ENCODE measurements around the gene CLDN2. TPM values are rescaled to one million over a fixed set of nuclear protein-coding genes. Genes with fewer than 3 reads are reported as not detected.
"Not testable (repeated sequence)": the region's sequence is repeated elsewhere in the genome, so short reads cannot be mapped to it uniquely, and the experiment has no call there.

Gene CLDN2, protein sequence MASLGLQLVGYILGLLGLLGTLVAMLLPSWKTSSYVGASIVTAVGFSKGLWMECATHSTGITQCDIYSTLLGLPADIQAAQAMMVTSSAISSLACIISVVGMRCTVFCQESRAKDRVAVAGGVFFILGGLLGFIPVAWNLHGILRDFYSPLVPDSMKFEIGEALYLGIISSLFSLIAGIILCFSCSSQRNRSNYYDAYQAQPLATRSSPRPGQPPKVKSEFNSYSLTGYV
- not detected for total RNA-seq

DNA sequence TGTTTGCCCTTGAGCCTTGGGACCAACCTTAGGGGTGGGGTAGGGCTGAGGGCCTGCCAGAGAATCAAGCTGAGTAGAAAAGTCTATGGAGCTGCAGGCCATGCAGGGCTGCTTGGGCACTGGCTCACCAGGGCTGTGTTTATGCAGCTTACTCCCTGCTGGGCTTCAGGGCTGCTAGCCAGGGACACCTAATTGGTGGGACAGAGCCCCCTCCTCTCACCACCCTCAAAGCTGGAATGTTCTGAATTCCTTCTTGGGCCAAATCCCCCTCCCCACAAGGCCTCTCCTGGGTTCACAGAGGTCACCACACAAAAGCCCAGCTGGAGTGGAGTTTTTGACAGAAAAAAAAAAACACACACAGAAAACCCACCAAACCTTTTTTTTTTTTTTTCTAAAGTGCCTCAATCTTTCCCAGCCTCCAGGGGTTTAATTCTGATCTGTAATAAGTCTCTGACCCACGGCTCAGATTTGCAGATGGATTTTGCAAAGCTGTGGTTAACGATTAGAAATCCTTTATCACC lies at the start of gene CLDN2:
Gene CLDN2, plus strand, starts transcription at position 471 of the 521 bp plus-strand sequence. CDS start 7,827 bp downstream, outside the sequence.
- ChIA-PET CTCF (no interaction called here), POLR2A (no interaction called here)

DNA sequence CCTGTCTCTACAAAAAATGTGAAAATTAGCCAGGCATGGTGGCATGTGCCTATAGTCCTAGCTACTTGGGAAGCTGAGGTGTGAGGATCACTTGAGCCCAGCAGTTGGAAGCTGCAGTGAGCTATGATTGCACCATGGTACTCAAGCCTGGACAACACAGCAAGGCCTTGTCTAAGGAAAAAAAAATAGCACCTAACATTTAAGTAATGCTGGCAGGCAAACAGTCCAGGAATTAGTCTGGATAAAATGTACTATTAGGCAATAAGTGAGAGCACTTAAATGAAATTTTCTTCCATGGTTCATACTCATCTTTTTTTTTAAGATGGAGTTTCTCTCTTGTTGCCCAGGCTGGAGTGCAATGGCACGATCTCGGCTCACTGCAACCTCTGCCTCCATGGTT lies 47.4 kb upstream of the CLDN2 start:
- CTCF ChIA-PET, POLR2A ChIA-PET: not testable (repeated sequence)

DNA sequence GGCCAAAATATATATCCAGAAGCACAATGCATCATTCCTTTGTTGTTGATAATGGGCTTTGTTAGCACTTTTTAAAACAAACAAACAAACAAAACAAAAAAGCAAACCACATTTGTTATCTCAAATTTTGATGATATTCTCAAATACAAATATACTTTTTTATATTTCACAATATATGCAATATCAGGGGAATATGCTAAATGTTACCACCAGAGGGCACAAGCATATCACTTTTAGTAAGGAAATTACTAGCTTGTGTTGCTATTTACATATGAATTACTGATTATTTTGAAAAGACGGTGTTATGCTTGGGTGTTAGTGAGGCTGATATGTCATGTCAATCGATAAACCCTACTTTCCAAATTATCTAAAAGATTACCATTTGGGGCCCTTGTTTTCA lies 46.1 kb upstream of the CLDN2 start:
- POLR2A ChIA-PET, result no interaction called here

DNA sequence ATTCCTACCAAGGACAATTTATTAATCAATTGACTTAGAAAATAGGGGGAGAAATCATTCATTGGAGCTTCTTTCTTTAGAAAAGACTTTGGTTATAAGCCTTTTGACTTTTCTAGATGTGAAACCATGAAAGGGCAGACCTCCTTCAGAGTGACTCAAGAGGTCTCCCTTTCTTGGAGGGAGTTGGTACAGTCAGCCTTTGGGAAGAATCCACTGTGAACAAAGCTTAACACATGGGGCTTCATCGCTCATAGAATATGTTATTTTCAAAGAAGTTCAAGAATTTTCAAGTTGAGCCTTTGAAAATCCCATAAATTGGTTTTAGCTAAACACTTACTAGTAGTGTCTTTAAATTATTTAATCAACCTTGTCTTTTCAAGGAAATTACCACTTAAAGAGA lies 45.1 kb upstream of the CLDN2 start:
- ChIA-PET CTCF (no interaction called here), POLR2A (no interaction called here)

More for the DNA sequence above, 46.1 kb upstream of the CLDN2 start:
- CTCF ChIA-PET, result no interaction called here

DNA sequence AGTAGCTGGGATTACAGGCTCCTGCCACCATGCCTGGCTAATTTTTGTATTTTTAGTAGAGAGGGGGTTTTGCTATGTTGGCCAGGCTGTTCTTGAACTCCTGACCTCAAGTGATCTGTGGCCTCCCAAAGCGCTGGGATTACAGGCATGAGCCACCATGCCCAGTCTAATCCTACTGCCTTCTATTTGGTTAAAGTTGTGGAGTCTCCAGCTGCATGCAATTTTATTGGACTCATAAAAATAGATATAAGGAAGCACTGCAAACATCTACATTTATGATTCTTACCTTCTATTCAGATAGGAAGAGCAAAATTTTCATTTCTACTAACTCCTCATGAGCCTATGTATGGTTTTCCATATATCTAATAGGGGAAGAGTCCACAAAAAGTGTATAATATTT lies 30.7 kb upstream of the CLDN2 start:
- POLR2A ChIA-PET, result no interaction called here
- CTCF ChIA-PET, result no interaction called here

DNA sequence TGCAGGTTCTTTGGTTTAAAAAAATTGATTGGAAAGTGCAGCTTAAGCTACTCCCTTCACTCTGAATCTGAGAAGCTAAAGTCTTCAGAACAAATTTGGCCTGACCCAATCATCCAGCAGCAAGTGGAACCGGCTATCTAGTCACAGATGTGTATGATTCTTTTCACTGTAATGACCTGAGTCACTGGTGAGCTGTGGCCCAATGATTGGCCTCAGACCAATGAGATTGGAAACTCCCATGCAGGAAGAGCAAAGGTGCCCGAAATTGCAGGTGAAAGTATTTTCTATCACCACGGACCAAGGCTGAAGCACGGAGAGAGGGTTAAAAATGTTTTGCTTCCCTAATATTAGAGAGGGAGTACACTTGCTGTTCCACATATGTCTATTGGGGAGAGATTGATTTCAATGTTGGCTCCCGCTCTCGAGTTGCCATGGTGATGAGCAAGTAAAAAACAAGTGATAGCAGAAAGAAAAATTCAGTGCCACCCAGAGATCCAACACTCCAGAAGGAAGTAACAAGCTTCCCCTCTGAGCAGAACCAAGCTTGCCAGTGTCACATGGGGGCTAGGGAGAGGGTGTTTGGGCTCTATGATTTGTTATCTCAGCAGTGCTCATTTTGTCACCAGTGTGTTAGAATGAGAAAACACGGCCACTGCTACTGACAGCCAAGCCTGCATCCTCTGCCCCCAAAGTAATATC lies 28.3 kb upstream of the CLDN2 start:
- ChIA-PET POLR2A (no interaction called here), CTCF (no interaction called here)

DNA sequence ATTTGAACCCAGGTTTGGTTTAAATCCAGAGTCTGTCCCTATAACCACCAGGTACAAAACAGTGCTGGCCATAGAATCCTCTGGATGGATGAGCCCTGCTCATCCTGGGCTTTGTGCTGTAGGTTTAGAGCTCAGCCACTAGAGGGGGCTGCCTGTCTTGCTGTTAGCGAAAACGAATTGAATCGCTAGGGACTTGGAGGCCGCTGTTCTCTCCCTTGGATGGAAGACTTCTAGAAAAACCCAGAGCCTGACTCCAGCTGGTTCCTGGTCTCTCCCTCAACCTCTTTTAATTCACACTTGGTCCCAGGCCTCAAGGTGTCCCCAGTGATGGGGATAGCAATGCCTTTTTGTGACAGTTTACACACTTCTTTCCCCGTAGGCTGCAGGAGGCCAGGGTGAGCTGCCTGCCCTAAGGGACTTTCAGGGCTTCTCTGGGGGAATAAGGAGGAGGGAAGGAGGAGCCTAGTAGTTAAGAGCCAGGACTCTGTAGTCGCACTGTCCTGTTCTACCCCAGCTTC lies 25.8 kb upstream of the CLDN2 start:
- POLR2A ChIA-PET, result no interaction called here
- CTCF ChIA-PET, result interaction anchor here (1.0 kb wide), 1 partner anchor 23 kb away, joined by 3 read pairs; no protein-coding TSS in a partner anchor

DNA sequence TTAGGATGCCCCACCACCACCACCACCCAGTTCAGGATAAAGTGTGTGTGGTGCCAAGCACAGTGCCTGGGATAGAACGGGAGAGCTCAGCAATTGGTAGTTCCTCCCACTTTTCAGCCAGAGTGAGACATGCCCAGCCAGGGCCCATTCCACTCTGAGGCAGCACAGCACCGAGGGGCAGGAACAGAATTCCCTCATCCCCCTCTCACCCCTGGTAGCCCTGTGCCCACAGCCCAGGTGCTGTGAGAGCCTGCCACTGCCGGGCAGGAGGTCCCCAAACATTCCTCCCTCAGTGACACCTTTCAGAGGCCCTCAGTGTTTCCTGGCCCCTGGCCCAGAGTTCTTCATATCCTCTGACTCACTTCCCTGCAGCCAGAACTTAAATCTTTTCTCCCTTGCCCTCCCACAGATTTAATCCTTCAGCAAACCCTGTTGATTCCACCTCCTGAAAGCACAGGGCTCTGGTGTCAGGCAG lies 25.2 kb upstream of the CLDN2 start:
- ChIA-PET POLR2A (no interaction called here), CTCF (interaction anchor here (1.0 kb wide), 1 partner anchor 24 kb away, joined by 3 read pairs; no protein-coding TSS in a partner anchor)

DNA sequence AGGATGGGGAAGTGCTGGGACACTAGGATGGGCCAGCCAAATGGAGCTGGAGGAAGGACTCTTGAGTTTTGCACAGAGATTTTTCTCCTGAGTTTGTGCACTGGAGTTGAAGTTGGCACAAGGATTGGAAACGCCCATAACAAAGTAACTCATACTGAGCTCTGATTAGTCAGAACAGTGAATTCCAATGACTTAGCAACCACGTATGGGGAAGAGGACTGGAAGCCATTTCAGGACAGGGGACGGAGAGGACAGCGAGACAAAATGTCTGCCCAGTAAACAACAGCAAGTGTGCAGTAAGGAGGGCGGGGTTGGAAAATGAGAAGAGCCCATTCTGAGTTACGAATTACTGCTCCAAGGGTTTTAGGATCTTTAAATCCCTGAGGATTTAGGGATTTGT lies 22.9 kb upstream of the CLDN2 start:
- ChIA-PET CTCF (no interaction called here), POLR2A (no interaction called here)

DNA sequence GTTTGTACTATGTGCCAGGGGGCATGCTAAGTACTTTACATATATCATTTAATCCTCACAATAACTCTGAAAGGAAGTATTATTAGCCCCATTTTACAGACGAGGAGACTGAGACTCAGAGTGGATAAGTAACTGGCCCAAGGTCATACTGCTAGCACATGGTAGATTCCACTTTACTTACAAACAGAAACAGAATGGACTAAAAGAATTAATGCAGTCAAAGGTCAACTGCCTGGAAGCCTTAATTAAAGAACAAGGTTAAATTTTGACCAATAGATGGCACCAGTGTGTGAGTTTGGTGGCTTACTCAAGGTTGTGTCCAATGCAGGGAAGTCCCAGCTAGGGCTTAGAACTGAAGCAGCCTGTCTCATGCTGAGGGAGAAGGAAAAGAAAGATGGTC lies 21.7 kb upstream of the CLDN2 start:
- POLR2A ChIA-PET, result no interaction called here
- CTCF ChIA-PET, result no interaction called here

DNA sequence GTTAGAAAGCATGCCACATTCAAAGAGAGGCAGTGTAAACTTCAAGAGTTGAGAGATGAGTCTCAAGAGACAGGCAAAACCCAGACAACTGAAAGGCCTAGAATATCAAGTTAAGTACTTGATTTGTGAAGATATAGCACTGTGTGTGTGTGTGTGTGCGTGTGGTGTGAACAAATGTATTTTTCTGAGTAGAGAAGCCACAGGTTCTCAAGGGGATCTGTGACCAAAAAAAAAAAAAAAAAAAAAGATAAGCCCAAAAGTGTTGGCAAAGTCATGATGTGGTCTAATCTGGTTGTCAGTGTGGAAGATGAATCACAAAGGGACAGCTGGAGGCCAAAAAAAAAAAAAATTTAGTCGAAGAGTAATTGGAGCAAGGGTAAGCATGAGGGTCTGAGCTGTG lies 20.9 kb upstream of the CLDN2 start:
- CTCF ChIA-PET, result interaction anchor here (0.6 to 0.7 kb wide), 2 partner anchors 639 to 651 kb away, joined by 3 read pairs; no protein-coding TSS in a partner anchor
- POLR2A ChIA-PET, result no interaction called here

DNA sequence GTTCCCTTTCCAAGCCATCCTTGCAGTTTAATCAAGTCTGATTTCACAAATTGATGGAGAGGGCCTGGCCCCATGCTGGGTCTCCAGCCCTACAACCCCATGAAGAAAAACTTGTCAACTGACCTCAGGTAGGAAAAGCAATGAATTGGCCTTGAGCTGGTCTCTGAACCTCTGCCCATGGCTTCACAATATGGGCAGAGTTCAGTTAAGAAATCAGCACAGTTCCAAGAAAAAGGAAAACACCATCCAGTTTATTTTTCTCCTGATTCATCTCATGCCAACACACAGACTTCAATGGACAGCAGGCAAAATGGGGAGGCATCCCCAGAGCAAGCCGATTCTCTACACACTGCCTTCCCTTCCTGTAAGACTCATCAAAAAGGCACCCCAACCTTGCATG lies 20.4 kb upstream of the CLDN2 start:
- ChIA-PET POLR2A (no interaction called here), CTCF (interaction anchor here (0.7 kb wide), 1 partner anchor 639 kb away, joined by 3 read pairs; no protein-coding TSS in a partner anchor)

DNA sequence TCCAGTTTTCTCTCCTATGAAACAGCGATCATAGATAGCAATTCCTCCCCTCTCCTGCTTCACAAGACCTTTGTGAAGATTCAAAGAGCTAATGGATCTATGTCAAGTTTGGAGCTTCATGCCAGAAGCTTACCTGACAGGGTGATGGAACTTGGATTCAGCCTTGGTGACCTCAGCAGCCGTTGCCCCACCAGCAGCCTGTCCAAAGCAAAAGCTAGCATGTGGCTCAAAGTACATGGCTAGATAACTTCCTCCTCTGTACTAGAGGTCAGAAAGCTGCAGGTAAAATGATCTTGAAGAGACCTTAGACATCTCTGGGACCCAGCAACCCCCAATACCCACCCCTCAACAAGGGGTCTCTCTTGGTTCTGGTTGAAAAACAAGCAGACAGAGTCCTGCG lies 18.9 kb upstream of the CLDN2 start:
- ChIA-PET CTCF (no interaction called here), POLR2A (no interaction called here)

DNA sequence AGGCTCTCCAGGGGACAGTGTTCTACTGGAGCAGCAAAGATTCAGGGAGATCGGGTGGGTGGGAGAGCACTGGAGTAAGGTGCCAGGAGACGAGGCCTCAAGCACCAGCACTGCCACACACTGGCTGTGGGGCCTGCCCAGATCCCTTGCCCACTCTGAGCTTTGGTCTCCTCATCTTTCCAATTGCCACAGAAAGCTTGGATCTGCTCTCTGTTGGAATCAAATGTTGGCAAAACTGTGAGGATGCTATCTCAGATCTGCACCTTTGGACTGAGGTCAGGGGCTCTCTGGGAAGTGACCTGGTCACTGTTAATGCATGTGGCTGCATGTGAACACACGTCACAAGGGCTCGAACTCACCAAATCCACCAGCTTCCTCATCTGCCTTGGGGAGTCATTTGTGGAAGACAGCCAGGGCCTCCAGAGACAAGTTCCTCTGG lies 18.4 kb upstream of the CLDN2 start:
- ChIA-PET POLR2A (no interaction called here), CTCF (no interaction called here)

DNA sequence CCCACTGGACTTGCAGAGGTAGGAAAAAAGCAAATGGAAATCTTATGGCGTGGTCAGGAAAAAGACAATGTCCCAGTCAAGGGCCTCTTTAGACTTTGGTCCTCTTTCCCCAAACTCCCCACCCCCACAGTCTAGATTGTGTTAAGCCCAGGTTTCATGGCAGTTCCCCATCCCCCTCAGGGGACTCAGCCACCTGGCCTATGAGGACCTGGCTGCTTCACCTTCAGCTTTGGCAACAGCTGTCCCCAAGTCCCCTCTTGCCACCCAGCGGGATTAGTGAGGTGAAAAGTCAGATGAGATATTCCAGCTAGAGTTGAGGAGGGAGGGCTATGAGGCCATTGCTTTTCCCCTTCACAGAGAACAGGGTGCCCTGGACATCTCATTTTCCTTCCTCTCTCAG lies 17.5 kb upstream of the CLDN2 start:
- CTCF ChIA-PET, result no interaction called here
- POLR2A ChIA-PET, result no interaction called here

DNA sequence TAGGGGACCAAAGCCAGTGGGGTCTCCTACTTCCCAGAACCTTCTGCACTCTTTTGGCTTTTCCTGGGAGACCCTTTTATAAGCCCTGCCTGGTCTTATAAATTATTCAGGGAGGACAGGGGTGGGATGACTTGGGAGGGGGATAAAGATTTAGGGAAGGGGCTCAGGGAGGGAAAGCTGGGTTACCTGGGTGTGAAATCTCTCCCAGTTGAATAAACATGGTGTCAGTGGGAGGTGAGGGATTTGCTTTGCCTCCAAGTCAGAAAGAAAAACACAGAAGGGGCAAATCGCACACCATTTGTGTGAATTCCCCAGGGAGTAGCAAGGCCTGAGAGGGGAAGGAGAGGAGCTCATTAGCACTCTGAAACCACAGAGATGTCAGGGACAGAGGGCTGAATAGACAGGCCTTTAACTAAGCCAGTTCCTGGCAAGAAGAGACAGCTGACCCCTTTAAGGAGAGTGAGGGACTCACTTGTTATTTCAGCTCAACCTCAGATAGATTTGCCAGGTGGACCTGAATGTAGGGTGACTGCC lies 16.8 kb upstream of the CLDN2 start, which contains the start of gene RIPPLY1:
Gene RIPPLY1, minus strand, starts transcription at position 51 of the 534 bp plus-strand sequence. CDS start 54 bp downstream, outside the sequence.
- ChIA-PET CTCF (no interaction called here), POLR2A (no interaction called here)

DNA sequence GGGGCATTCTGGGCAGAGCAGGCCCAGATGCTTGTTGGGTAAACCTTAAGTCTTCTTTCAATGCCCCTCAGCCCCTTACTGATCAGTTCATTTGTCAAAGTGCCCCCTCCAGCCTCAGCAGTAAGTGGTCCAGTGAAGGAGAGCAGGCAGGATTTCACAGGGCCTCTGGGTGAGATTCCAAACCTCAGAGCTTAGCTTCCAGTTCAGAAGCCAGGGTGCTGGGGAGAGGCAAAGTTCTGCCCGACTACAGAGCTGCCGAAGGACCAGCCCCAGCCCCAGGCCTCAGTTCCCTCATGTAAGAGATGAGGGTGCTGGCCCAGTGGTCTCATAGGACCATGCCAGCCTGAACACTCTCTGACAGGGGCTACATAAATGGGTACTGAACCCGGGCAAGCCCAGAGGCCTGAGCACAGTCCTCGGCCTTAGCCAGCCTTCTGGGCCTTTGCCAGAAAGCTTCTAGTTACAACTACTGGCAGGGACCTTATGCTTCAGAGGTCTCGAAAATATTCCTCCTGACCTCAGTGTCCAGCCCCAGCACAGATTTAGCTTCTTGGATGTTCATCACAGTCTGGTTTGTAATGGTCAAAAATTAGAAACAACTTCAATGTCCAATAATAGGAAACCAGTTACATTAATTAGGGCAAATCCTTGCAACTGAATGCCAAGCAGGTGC lies 16.2 kb upstream of the CLDN2 start:
- CTCF ChIA-PET, result no interaction called here
- POLR2A ChIA-PET, result no interaction called here

DNA sequence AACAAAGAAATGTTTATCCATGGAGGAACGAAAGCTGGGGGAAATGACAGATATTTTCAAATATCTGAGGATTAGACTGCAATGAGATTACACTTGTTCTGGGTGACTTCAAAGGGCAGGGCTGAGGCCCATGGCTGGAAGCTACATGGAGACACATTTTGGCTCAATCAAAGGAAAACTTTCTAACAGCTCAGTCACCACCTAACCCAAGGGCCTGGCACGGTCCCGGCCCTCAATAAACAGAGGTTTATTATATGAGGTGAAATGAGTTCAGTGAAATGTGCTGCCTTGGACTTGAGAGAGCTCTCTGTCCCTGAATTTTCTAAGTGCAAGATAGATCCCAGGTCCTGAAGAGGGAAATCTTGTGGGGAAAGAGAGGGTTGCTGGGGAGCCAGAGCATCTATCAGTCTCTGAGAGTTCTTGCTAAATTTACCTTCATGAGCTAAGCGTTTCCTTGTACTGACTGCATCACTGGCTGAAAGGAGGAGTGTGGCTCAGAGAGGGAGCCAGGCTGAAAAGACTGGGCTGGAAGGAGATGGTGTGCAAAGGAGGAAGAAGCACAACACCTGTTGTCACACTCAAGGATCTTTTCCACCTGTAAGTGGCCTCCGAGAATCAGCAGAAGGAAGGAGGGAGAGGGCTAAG lies 15.0 kb upstream of the CLDN2 start:
- POLR2A ChIA-PET, result no interaction called here
- CTCF ChIA-PET, result no interaction called here

DNA sequence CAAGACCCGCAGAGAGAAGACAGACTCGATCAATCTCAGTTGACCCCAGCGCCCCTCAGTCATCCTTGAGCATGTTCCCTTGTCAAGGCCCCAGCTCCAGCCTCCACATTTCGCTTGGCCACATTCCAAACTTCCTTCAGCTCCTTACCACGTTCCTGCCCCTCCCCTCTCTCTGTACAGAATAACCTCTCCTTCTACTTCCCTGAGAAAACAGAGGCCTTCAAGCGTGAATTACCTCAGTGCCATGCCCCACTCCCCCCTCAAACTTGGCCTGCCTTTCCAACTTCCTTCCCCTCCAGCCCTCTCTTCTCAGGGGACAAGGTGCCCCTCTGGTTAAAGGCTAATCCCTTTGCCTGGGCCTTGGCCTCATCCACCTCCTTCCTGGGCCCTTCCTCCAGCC lies 13.8 kb upstream of the CLDN2 start:
- POLR2A ChIA-PET, result no interaction called here
- CTCF ChIA-PET, result no interaction called here

DNA sequence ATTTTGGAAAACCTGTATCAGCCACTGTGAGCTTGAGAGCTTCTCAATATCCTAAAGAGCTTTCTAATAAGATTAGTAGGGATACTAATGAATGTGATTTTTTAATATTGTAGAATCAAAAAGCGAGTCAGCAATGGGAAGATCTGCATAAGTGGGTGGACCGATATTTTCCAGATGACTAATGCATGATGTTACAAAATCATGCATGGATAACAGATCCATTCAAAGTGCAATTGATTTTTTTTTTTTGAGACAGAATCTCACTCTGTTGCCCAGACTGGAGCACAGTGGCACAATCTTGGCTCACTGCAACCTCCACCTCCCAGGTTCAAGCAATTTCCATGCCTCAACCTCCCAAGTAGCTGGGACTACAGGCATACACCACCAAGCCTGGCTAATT lies 7.3 kb upstream of the CLDN2 start:
- ChIA-PET CTCF (no interaction called here), POLR2A (no interaction called here)

Data from activated CD8-positive, alpha-beta memory T cell treated with anti-CD3 and anti-CD28 coated beads for 36 hours (primary cell).